Measurements from ENCODE around the gene TDRD1. TPM values are rescaled to one million over a fixed set of nuclear protein-coding genes. Genes with fewer than 3 reads are reported as not detected.
"Not testable (repeated sequence)": the region's sequence is repeated elsewhere in the genome, so short reads cannot be mapped to it uniquely, and the experiment has no call there.

TDRD1 gene
- total RNA-seq, 5 donors from 2014 or later (not counting 1 experiment from before 2014, with no cell fraction given): 0.12 to 0.38 (median 0.25) TPM; not detected in 1

GRCh38 chr10:114142018-114142417, 37.1 kb upstream of the TDRD1 start:
- ATAC-seq (replicated peaks in 1 of 4): no peak
- DNase-seq: no peak
- Mint-ChIP-seq H3K9me3 (no peaks in the 10 kb centered on the region), H3K27me3 (no peaks in the 10 kb centered on the region), H3K4me1 (peaks cover 0 to 6% (median 0%) of the 10 kb centered on the region in 3 donors), H3K4me3 (no peak overlapping the region), H3K27ac (no peak overlapping the region), H3K36me3 (peaks cover 57% of the 10 kb centered on the region)
- H3K27ac ChIP-seq (ENCODE audit: low read length): no peak overlapping the region
- H3K9me3 ChIP-seq: no peaks in the 10 kb centered on the region
- peaks cover 0 to 54% of the 10 kb centered on the region in 2 donors for H3K36me3 ChIP-seq (ENCODE audit: control insufficient read depth in 2 of 2, extremely low read depth in 1 of 2, insufficient read depth in 1 of 2, low read length in 1 of 2)
- ChIA-PET CTCF (interaction anchor here in 1 of 2 donors (1.1 kb wide), 1 partner anchor 29 kb away, joined by 3 read pairs; no protein-coding TSS in a partner anchor), POLR2A (no interaction called here)
- H3K4me1 ChIP-seq (ENCODE audit: control insufficient read depth in 1 of 2, extremely low read depth in 1 of 2, insufficient read depth in 2 of 2, low read length in 2 of 2): no peaks in the 10 kb centered on the region
- no peak overlapping the region for H3K4me3 ChIP-seq (ENCODE audit: control insufficient read depth in 1 of 2, extremely low read depth in 1 of 2, low read length in 1 of 2)
- no peaks in the 10 kb centered on the region for H3K27me3 ChIP-seq (replicated peaks in 1 of 2; ENCODE audit: control insufficient read depth in 2 of 2, extremely low read depth in 1 of 2, insufficient read depth in 2 of 2, low read length in 1 of 2)
- 82% methylated on average over 2 of the region's 3 CpGs for WGBS (ENCODE audit: insufficient coverage)

- no peak for DNase-seq
- Histone ChIP-seq H3K27ac (ENCODE audit: low read length) (no peak overlapping the region), H3K36me3 (ENCODE audit: control insufficient read depth in 2 of 2, extremely low read depth in 1 of 2, insufficient read depth in 1 of 2, low read length in 1 of 2) (peaks cover 3 to 58% of the 10 kb centered on the region in 2 donors), H3K4me1 (ENCODE audit: control insufficient read depth in 1 of 2, extremely low read depth in 1 of 2, insufficient read depth in 2 of 2, low read length in 2 of 2) (no peaks in the 10 kb centered on the region), H3K4me3 (ENCODE audit: control insufficient read depth in 1 of 2, extremely low read depth in 1 of 2, low read length in 1 of 2) (no peak overlapping the region), H3K27me3 (replicated peaks in 1 of 2; ENCODE audit: control insufficient read depth in 2 of 2, extremely low read depth in 1 of 2, insufficient read depth in 2 of 2, low read length in 1 of 2) (no peaks in the 10 kb centered on the region), H3K9me3 (no peaks in the 10 kb centered on the region)
- Mint-ChIP-seq H3K36me3 (peaks cover 66% of the 10 kb centered on the region), H3K9me3 (no peaks in the 10 kb centered on the region), H3K27me3 (no peaks in the 10 kb centered on the region), H3K4me1 (peaks cover 0 to 6% (median 0%) of the 10 kb centered on the region in 3 donors), H3K27ac (no peak overlapping the region), H3K4me3 (no peak overlapping the region)
- 83% methylated on average over 1 of the region's 1 CpG for WGBS (ENCODE audit: insufficient coverage)
- ATAC-seq (replicated peaks in 1 of 4): no peak
- ChIA-PET POLR2A (no interaction called here), CTCF (interaction anchor here in 1 of 2 donors (0.7 kb wide), 1 partner anchor 343 kb away, joined by 3 read pairs; no protein-coding TSS in a partner anchor)
Measured at GRCh38 chr10:114143160-114143559, 36.0 kb upstream of the TDRD1 start.

GRCh38 chr10:114149476-114149875, 29.7 kb upstream of the TDRD1 start:
- H3K27me3 ChIP-seq (replicated peaks in 1 of 2; ENCODE audit: control insufficient read depth in 2 of 2, extremely low read depth in 1 of 2, insufficient read depth in 2 of 2, low read length in 1 of 2); DNase-seq; H3K4me1 ChIP-seq (ENCODE audit: control insufficient read depth in 1 of 2, extremely low read depth in 1 of 2, insufficient read depth in 2 of 2, low read length in 2 of 2); H3K27ac Mint-ChIP-seq; H3K9me3 Mint-ChIP-seq; H3K27me3 Mint-ChIP-seq; CTCF ChIA-PET; H3K4me3 ChIP-seq (ENCODE audit: control insufficient read depth in 1 of 2, extremely low read depth in 1 of 2, low read length in 1 of 2); POLR2A ChIA-PET; ATAC-seq (replicated peaks in 1 of 4); H3K27ac ChIP-seq (ENCODE audit: low read length); H3K9me3 ChIP-seq; H3K4me1 Mint-ChIP-seq; H3K4me3 Mint-ChIP-seq: not testable (repeated sequence)
- peaks cover 3 to 59% of the 10 kb centered on the region in 2 donors for H3K36me3 ChIP-seq (ENCODE audit: control insufficient read depth in 2 of 2, extremely low read depth in 1 of 2, insufficient read depth in 1 of 2, low read length in 1 of 2)
- peaks cover 80% of the 10 kb centered on the region for H3K36me3 Mint-ChIP-seq
- 95% methylated on average over 2 of the region's 3 CpGs for WGBS (ENCODE audit: insufficient coverage)

DNA sequence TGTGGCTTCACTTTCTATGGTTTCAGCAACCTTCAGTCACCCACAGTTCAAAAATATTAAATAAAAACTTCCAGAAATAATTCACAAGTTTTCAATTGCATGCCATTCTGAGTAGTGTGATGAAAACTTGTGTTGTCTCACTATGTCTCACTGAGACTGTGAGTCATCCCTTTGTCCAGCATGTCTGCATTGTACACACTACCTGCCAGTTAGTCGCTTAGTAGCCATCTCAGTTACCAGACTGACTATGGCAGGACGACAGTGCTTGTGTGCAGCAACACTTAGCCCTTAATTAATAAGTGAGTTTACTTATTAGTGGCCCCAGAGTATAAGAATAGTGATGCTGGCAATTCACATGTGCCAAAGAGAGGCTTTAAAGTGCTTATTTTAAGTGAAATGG, 27.7 kb upstream of the TDRD1 start:
- CTCF ChIA-PET: no interaction called here
- no peak for ATAC-seq (replicated peaks in 1 of 4)

DNA sequence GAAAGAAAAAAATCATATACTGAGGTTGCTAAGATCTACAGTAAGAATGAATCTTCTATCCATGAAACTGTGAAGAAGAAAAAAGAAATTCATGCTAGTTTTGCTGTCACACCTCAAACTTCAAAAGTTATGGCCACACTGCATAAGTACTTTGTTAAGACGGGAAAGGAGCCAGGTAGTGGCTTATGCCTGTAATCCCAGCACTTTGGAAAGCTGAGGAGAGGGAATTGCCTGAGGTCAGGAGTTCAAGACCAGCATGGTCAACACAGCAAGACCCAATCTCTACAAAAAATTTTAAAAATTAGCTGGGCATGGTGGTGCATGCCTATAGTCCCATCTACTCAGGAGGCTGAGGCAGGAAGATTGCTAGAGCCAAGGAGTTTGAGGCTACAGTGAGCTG, 27.3 kb upstream of the TDRD1 start:
- Histone ChIP-seq H3K9me3 (no peaks in the 10 kb centered on the region), H3K27ac (ENCODE audit: low read length) (no peak overlapping the region), H3K27me3 (replicated peaks in 1 of 2; ENCODE audit: control insufficient read depth in 2 of 2, extremely low read depth in 1 of 2, insufficient read depth in 2 of 2, low read length in 1 of 2) (no peaks in the 10 kb centered on the region), H3K4me1 (ENCODE audit: control insufficient read depth in 1 of 2, extremely low read depth in 1 of 2, insufficient read depth in 2 of 2, low read length in 2 of 2) (no peaks in the 10 kb centered on the region), H3K36me3 (ENCODE audit: control insufficient read depth in 2 of 2, extremely low read depth in 1 of 2, insufficient read depth in 1 of 2, low read length in 1 of 2) (peaks cover 3 to 52% of the 10 kb centered on the region in 2 donors), H3K4me3 (ENCODE audit: control insufficient read depth in 1 of 2, extremely low read depth in 1 of 2, low read length in 1 of 2) (no peak overlapping the region)
- no peak for ATAC-seq (replicated peaks in 1 of 4)
- H3K27me3 Mint-ChIP-seq: no peaks in the 10 kb centered on the region
- H3K4me3 Mint-ChIP-seq: no peak overlapping the region
- ChIA-PET CTCF (no interaction called here), POLR2A (no interaction called here)
- no peaks in the 10 kb centered on the region for H3K9me3 Mint-ChIP-seq
- peaks cover 8 to 13% (median 9%) of the 10 kb centered on the region in 3 donors for H3K4me1 Mint-ChIP-seq
- no CpG with 5 or more reads among the region's 1 CpG for WGBS (ENCODE audit: insufficient coverage)
- H3K36me3 Mint-ChIP-seq: peaks cover 76% of the 10 kb centered on the region
- H3K27ac Mint-ChIP-seq: no peak overlapping the region
- DNase-seq: no peak

More for the DNA sequence above, 27.7 kb upstream of the TDRD1 start:
- Histone ChIP-seq H3K27ac (ENCODE audit: low read length) (no peak overlapping the region), H3K36me3 (ENCODE audit: control insufficient read depth in 2 of 2, extremely low read depth in 1 of 2, insufficient read depth in 1 of 2, low read length in 1 of 2) (peaks cover 3 to 52% of the 10 kb centered on the region in 2 donors), H3K27me3 (replicated peaks in 1 of 2; ENCODE audit: control insufficient read depth in 2 of 2, extremely low read depth in 1 of 2, insufficient read depth in 2 of 2, low read length in 1 of 2) (no peaks in the 10 kb centered on the region), H3K9me3 (no peaks in the 10 kb centered on the region), H3K4me1 (ENCODE audit: control insufficient read depth in 1 of 2, extremely low read depth in 1 of 2, insufficient read depth in 2 of 2, low read length in 2 of 2) (no peaks in the 10 kb centered on the region), H3K4me3 (ENCODE audit: control insufficient read depth in 1 of 2, extremely low read depth in 1 of 2, low read length in 1 of 2) (no peak overlapping the region)
- H3K4me3 Mint-ChIP-seq: no peak overlapping the region
- H3K36me3 Mint-ChIP-seq: peaks cover 76% of the 10 kb centered on the region
- DNase-seq: no peak
- no CpG with 5 or more reads among the region's 2 CpGs for WGBS (ENCODE audit: insufficient coverage)
- no peaks in the 10 kb centered on the region for H3K27me3 Mint-ChIP-seq
- H3K9me3 Mint-ChIP-seq: no peaks in the 10 kb centered on the region
- H3K4me1 Mint-ChIP-seq: peaks cover 8 to 11% (median 9%) of the 10 kb centered on the region in 3 donors
- no peak overlapping the region for H3K27ac Mint-ChIP-seq
- POLR2A ChIA-PET: interaction anchor here in 1 of 2 donors (0.5 kb wide), 1 partner anchor 793 kb away, joined by 9 read pairs; no protein-coding TSS in a partner anchor

DNA sequence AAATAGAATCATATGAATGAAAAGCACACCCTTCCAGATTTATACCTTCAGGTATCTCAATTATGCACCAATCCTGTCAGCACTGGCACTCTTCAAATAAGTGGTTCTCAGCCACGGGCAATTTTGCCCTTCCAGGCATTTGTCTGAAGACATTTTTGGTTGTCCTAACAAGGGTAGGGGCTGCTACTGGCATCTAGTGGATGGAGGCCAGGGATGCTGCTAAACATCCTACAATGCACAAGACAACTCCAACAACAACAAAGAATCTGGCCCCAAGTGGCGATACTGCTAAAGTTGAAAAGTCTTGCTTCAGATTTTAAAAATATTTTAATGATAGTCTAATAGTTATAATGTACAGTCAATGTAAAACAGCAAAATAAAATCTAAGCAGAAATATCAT, 21.2 kb upstream of the TDRD1 start:
- peaks cover 24 to 31% (median 28%) of the 10 kb centered on the region in 3 donors for H3K4me1 Mint-ChIP-seq
- Histone ChIP-seq H3K27ac (ENCODE audit: low read length) (no peak overlapping the region), H3K4me1 (ENCODE audit: control insufficient read depth in 1 of 2, extremely low read depth in 1 of 2, insufficient read depth in 2 of 2, low read length in 2 of 2) (peaks cover 0 to 3% of the 10 kb centered on the region in 2 experiments), H3K4me3 (ENCODE audit: control insufficient read depth in 1 of 2, extremely low read depth in 1 of 2, low read length in 1 of 2) (no peak overlapping the region), H3K9me3 (no peaks in the 10 kb centered on the region), H3K27me3 (replicated peaks in 1 of 2; ENCODE audit: control insufficient read depth in 2 of 2, extremely low read depth in 1 of 2, insufficient read depth in 2 of 2, low read length in 1 of 2) (no peaks in the 10 kb centered on the region), H3K36me3 (ENCODE audit: control insufficient read depth in 2 of 2, extremely low read depth in 1 of 2, insufficient read depth in 1 of 2, low read length in 1 of 2) (peaks cover 0 to 30% of the 10 kb centered on the region in 2 donors)
- ATAC-seq (replicated peaks in 1 of 4) (no peak), DNase-seq (no peak)
- H3K4me3 Mint-ChIP-seq: no peak overlapping the region
- no peak overlapping the region for H3K27ac Mint-ChIP-seq
- ChIA-PET CTCF (interaction anchor here in 1 of 2 donors (0.7 kb wide), 1 partner anchor 10 kb away, joined by 3 read pairs; no protein-coding TSS in a partner anchor), POLR2A (interaction anchor here (0.6 to 0.7 kb wide), 2 partner anchors 30 to 351 kb away, joined by 3 to 5 read pairs; no protein-coding TSS in a partner anchor)
- WGBS (ENCODE audit: insufficient coverage): no CpG with 5 or more reads among the region's 2 CpGs
- peaks cover 47% of the 10 kb centered on the region for H3K36me3 Mint-ChIP-seq
- H3K9me3 Mint-ChIP-seq: no peaks in the 10 kb centered on the region
- H3K27me3 Mint-ChIP-seq: no peaks in the 10 kb centered on the region

All from T-cell (primary cell).